CD4-positive, alpha-beta T cell treated with Interleukin-4 for 1 hour (primary cell): ENCODE data around the gene CDA.

ENCODE experiments used
- DNase-seq, 2 donors: peaks; one replicate each; pipeline ENCODE4 v3.0.0-alpha.2; 2020 to 2022

CDA gene

GRCh38 chr1:20588634-20589225 lies at the start of gene CDA:
TSS of gene CDA (plus strand) at chr1:20589097. CDS start at chr1:20589130, 33 bp downstream.
- DNase-seq: peak in 1 of 2 donors; percentile 23

GRCh38 chr1:20540281-20540680 lies 48.6 kb upstream of the CDA start:
- DNase-seq: no peak

- DNase-seq: no peak
Observed at GRCh38 chr1:20546637-20547036, 42.3 kb upstream of the CDA start.

- no peak for DNase-seq
Observed at GRCh38 chr1:20551161-20551560, 37.7 kb upstream of the CDA start.

GRCh38 chr1:20551945-20552727 lies 36.8 kb upstream of the CDA start, which contains the start of gene FAM43B:
TSS of gene FAM43B (plus strand) at chr1:20552573. CDS start at chr1:20552974, 401 bp downstream.
- no peak for DNase-seq

- DNase-seq: no peak
Observed at GRCh38 chr1:20552728-20553445, 36.0 kb upstream of the CDA start.

- no peak for DNase-seq
Observed at GRCh38 chr1:20555025-20555757, 33.7 kb upstream of the CDA start.

- no peak for DNase-seq
Observed at GRCh38 chr1:20555758-20556120, 33.2 kb upstream of the CDA start.

GRCh38 chr1:20558191-20558590 lies 30.7 kb upstream of the CDA start:
- no peak for DNase-seq

- no peak for DNase-seq
Observed at GRCh38 chr1:20560966-20561365, 27.9 kb upstream of the CDA start.

- DNase-seq: no peak
Observed at GRCh38 chr1:20565234-20565633, 23.7 kb upstream of the CDA start.

- no peak for DNase-seq
Observed at GRCh38 chr1:20569523-20570098, 19.3 kb upstream of the CDA start.

- no peak for DNase-seq
Observed at GRCh38 chr1:20571427-20571826, 17.5 kb upstream of the CDA start.

- no peak for DNase-seq
Observed at GRCh38 chr1:20573987-20574386, 14.9 kb upstream of the CDA start.

GRCh38 chr1:20574686-20575540 lies 14.0 kb upstream of the CDA start:
- peak; percentile 47 to 71 for DNase-seq

- DNase-seq: no peak
Observed at GRCh38 chr1:20575541-20576336, 13.2 kb upstream of the CDA start.

GRCh38 chr1:20578062-20578461 lies 10.8 kb upstream of the CDA start:
- no peak for DNase-seq

- no peak for DNase-seq
Observed at GRCh38 chr1:20578721-20579395, 10.0 kb upstream of the CDA start.

- no peak for DNase-seq
Observed at GRCh38 chr1:20584890-20585289, 4.0 kb upstream of the CDA start.

- no peak for DNase-seq
Observed at GRCh38 chr1:20586953-20587660, 1.8 kb upstream of the CDA start.
